ENCODE results near the gene FNDC10.

The FNDC10 gene

DNA sequence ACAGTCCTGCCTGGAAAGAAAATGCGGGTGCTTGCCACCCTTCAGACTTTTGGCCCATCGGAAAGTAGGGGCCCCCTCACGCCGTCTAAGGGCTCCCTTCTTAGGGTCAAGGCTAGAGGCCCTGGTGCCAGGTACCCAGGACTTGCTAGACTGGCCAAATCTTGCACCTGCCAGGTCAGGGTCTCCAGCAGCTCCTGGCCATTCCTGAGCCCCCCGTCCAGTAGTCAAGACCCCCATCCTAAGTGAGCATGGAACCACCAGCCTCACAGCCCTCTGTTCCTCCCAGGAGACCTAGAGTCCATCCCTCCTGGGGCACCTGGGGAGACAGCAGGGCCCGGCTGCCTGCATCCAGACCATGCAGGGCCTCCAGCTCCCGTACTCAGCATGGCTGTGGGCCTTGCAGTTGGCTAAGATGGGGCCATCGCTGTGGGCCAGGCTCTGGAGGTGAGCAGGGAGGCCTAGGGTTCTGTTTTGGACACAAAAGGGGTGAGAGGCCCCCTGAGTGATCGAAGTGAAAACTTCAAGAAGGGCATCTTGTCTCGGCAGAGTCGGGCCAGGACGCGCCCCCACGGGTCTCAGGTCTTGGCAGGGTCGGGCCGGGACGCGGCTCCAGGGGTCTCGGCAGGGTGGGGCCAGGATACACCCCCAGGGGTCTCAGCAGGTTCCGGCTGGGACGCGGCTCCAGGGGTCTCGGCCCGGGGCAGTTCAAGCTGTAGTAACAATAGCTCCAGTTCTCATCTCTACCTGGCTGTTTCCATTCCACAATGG lies 5.9 kb downstream of the FNDC10 start:
- Histone ChIP-seq H3K9ac (ENCODE audit: low read length) (no peak overlapping the region), H3K79me2 (ENCODE audit: insufficient read depth, low read length) (no peaks in the 10 kb centered on the region), H4K20me1 (ENCODE audit: low read depth, low read length) (no peaks in the 10 kb centered on the region), H3K4me3 (ENCODE audit: insufficient read depth, low read length, poor library complexity, severe bottlenecking) (no peak overlapping the region), H3K27me3 (ENCODE audit: low read length) (no peaks in the 10 kb centered on the region), H3F3A (ENCODE audit: insufficient read depth) (no peaks in the 10 kb centered on the region), H3K27ac (ENCODE audit: low read depth, low read length) (no peak overlapping the region), H3K4me2 (ENCODE audit: low read depth, low read length, poor library complexity, severe bottlenecking) (no peak overlapping the region), H3K36me3 (ENCODE audit: low read length) (no peaks in the 10 kb centered on the region), H3K9me2 (replicated peaks; ENCODE audit: insufficient read depth, low read length) (no peaks in the 10 kb centered on the region), H3K9me3 (ENCODE audit: insufficient read depth, low read length) (no peaks in the 10 kb centered on the region), H2AFZ (ENCODE audit: low read depth, low read length, severe bottlenecking) (no peak overlapping the region)
- TF ChIP-seq, protein P1, sequence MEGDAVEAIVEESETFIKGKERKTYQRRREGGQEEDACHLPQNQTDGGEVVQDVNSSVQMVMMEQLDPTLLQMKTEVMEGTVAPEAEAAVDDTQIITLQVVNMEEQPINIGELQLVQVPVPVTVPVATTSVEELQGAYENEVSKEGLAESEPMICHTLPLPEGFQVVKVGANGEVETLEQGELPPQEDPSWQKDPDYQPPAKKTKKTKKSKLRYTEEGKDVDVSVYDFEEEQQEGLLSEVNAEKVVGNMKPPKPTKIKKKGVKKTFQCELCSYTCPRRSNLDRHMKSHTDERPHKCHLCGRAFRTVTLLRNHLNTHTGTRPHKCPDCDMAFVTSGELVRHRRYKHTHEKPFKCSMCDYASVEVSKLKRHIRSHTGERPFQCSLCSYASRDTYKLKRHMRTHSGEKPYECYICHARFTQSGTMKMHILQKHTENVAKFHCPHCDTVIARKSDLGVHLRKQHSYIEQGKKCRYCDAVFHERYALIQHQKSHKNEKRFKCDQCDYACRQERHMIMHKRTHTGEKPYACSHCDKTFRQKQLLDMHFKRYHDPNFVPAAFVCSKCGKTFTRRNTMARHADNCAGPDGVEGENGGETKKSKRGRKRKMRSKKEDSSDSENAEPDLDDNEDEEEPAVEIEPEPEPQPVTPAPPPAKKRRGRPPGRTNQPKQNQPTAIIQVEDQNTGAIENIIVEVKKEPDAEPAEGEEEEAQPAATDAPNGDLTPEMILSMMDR (IDR thresholded peaks at IDR 0.05; ENCODE audit: insufficient read depth, low read length, poor library complexity, severe bottlenecking), result no peak
- TF ChIP-seq EZH2phosphoT487 (conservative IDR thresholded peaks at IDR 0.05; ENCODE audit: low read length), result no peak

DNA sequence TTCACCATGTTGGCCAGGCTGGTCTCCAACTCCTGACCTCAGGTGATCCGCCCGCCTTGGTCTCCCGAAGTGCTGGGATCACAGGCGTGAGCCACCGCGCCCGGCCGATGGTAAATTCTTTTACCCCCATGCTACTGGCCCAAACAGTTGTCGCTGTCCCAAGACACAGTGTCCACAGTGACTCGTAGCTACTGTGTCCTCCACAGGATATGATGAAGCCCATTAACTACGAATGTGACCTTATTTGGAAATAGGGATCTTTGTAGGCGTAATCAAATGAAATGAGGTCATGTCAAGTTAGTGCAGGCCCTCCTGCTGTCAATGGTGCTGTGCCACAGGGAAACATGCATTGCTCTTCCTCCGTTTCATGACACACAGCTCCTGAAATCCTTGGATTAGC lies 8.5 kb downstream of the FNDC10 start:
- no peaks in the 10 kb centered on the region for H3K79me2 ChIP-seq (ENCODE audit: insufficient read depth, low read length)
- no peaks in the 10 kb centered on the region for H3K9me2 ChIP-seq (replicated peaks; ENCODE audit: insufficient read depth, low read length)
- H3K9me3 ChIP-seq (ENCODE audit: insufficient read depth, low read length), result no peaks in the 10 kb centered on the region
- H3K27me3 ChIP-seq (ENCODE audit: low read length), result no peaks in the 10 kb centered on the region
- H3K4me2 ChIP-seq (ENCODE audit: low read depth, low read length, poor library complexity, severe bottlenecking), result no peak overlapping the region
- no peaks in the 10 kb centered on the region for H3F3A ChIP-seq (ENCODE audit: insufficient read depth)
- no peak overlapping the region for H2AFZ ChIP-seq (ENCODE audit: low read depth, low read length, severe bottlenecking)
- H4K20me1 ChIP-seq (ENCODE audit: low read depth, low read length), result no peaks in the 10 kb centered on the region
- TF ChIP-seq, protein P1 (IDR thresholded peaks at IDR 0.05; ENCODE audit: insufficient read depth, low read length, poor library complexity, severe bottlenecking), result no peak
- TF ChIP-seq EZH2phosphoT487 (conservative IDR thresholded peaks at IDR 0.05; ENCODE audit: low read length), result no peak
- no peaks in the 10 kb centered on the region for H3K36me3 ChIP-seq (ENCODE audit: low read length)
- no peak overlapping the region for H3K9ac ChIP-seq (ENCODE audit: low read length)
- no peak overlapping the region for H3K27ac ChIP-seq (ENCODE audit: low read depth, low read length)
- H3K4me3 ChIP-seq (ENCODE audit: insufficient read depth, low read length, poor library complexity, severe bottlenecking), result no peak overlapping the region

DNA sequence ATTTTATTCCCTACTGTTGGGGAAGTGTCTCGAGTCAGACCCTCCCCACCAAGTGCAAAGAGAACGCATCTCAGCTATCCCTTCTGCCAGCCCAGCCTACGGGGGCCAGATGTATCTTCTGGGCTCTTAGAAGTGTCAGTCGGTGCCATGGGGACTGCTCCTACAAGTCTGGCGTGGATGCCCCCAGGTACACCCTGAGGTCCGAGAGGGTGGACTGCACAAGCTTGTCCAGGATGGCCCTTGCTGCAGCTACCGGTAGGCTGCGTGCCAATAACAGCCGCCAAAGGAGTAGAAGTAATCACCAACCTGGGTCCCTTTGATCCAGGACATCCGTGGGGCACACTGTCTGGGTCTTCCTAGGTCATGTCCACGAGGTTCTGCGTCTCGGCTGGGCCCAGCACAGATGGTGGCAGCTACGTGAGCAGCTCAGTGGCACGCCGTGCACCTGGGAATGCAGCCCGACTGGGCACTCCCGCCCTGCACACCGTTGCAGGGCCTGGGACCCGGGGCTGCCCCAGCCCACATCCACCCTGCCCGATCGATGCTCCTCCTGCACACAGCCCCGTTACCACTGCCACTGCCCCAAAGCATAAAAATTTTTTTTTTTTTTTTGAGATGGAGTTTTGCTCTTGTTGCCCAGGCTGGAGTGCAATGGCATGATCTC lies 16.5 kb downstream of the FNDC10 start:
- Histone ChIP-seq H3K27me3 (ENCODE audit: low read length) (no peaks in the 10 kb centered on the region), H3K9me2 (replicated peaks; ENCODE audit: insufficient read depth, low read length) (no peaks in the 10 kb centered on the region), H3F3A (ENCODE audit: insufficient read depth) (no peaks in the 10 kb centered on the region), H2AFZ (ENCODE audit: low read depth, low read length, severe bottlenecking) (no peak overlapping the region), H3K27ac (ENCODE audit: low read depth, low read length) (no peak overlapping the region), H4K20me1 (ENCODE audit: low read depth, low read length) (no peaks in the 10 kb centered on the region), H3K4me2 (ENCODE audit: low read depth, low read length, poor library complexity, severe bottlenecking) (no peak overlapping the region), H3K9me3 (ENCODE audit: insufficient read depth, low read length) (no peaks in the 10 kb centered on the region), H3K79me2 (ENCODE audit: insufficient read depth, low read length) (no peaks in the 10 kb centered on the region), H3K36me3 (ENCODE audit: low read length) (no peaks in the 10 kb centered on the region), H3K4me3 (ENCODE audit: insufficient read depth, low read length, poor library complexity, severe bottlenecking) (no peak overlapping the region), H3K9ac (ENCODE audit: low read length) (no peak overlapping the region)
- TF ChIP-seq EZH2phosphoT487 (conservative IDR thresholded peaks at IDR 0.05; ENCODE audit: low read length), result no peak
- TF ChIP-seq, protein P1 (IDR thresholded peaks at IDR 0.05; ENCODE audit: insufficient read depth, low read length, poor library complexity, severe bottlenecking), result no peak
